GM19438 (cell line): ENCODE measurements around the gene CYB5D1.
"Not testable (repeated sequence)": the region's sequence is repeated elsewhere in the genome, so short reads cannot be mapped to it uniquely, and the experiment has no call there.

Experiments
- ATAC-seq: cut with Tn5 transposase; IDR thresholded peaks from one replicate; pipeline ENCODE4 v1.9.1; 2021; ENCODE audit warnings: low read depth; ENCODE audit not compliant: unreplicated experiment

The CYB5D1 gene

GRCh38 chr17:7854851-7855659 is 2.7 kb upstream of the CYB5D1 start, which contains the start of gene TMEM88:
TMEM88 (plus strand) TSS chr17:7855066; CDS start chr17:7855075, 9 bp downstream.
- ATAC-seq: no peak

- no peak for ATAC-seq
Measured at GRCh38 chr17:7855660-7856010, 2.2 kb upstream of the CYB5D1 start.

GRCh38 chr17:7856011-7856810 is 1.6 kb upstream of the CYB5D1 start:
- no peak for ATAC-seq

GRCh38 chr17:7856811-7857712 is 741 bp upstream of the CYB5D1 start, which contains the start of gene NAA38:
NAA38 (minus strand) TSS chr17:7857559; CDS start chr17:7857463, 96 bp downstream.
- ATAC-seq: peak; percentile 75

- ATAC-seq: no peak
Measured at GRCh38 chr17:7858522-7858810, 663 bp downstream of the CYB5D1 start.

GRCh38 chr17:7859028-7859427 is 1.2 kb downstream of the CYB5D1 start:
- no peak for ATAC-seq

GRCh38 chr17:7862692-7863437 is 5.1 kb downstream of the CYB5D1 start:
- ATAC-seq: no peak

GRCh38 chr17:7864384-7864783 is 6.6 kb downstream of the CYB5D1 start:
- not testable (repeated sequence) for ATAC-seq

- no peak for ATAC-seq
Measured at GRCh38 chr17:7864995-7865650, 7.3 kb downstream of the CYB5D1 start.

GRCh38 chr17:7867881-7868329 is 10.1 kb downstream of the CYB5D1 start:
- no peak for ATAC-seq

GRCh38 chr17:7873051-7873450 is 15.2 kb downstream of the CYB5D1 start:
- ATAC-seq: no peak

- ATAC-seq: no peak
Measured at GRCh38 chr17:7875804-7876370, 18.1 kb downstream of the CYB5D1 start.

GRCh38 chr17:7878234-7878633 is 20.4 kb downstream of the CYB5D1 start:
- no peak for ATAC-seq

- no peak for ATAC-seq
Measured at GRCh38 chr17:7880076-7880868, 22.5 kb downstream of the CYB5D1 start.

- ATAC-seq: no peak
Measured at GRCh38 chr17:7881276-7882054, 23.7 kb downstream of the CYB5D1 start.

- ATAC-seq: no peak
Measured at GRCh38 chr17:7882068-7882467, 24.3 kb downstream of the CYB5D1 start.

- no peak for ATAC-seq
Measured at GRCh38 chr17:7882629-7883028, 24.8 kb downstream of the CYB5D1 start.
